ENCODE results near the gene NKRF.

DNA sequence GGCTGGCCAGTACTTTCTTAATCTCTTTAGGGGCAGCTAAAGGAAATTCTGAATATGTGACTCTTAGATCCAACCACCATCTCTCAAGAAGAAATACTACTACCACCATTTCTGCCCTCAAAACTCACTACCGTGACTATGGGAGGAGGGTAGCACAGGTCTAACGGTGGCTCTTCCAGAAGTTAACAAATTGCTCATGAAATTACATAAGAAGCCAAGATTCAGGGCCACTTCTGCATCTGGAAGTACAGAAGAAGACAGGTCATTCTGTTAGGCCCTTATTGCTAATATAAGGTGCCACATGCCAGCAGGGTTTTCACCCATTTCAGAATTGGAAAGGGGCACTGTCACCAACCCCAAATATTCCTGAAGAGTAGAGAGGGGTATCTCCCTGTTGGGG lies 19.6 kb upstream of the NKRF start:
- no peak for TF ChIP-seq EZH2phosphoT487 (IDR thresholded peaks at IDR 0.05; ENCODE audit: borderline replicate concordance, low read depth, low read length)
- TF ChIP-seq, protein P1, sequence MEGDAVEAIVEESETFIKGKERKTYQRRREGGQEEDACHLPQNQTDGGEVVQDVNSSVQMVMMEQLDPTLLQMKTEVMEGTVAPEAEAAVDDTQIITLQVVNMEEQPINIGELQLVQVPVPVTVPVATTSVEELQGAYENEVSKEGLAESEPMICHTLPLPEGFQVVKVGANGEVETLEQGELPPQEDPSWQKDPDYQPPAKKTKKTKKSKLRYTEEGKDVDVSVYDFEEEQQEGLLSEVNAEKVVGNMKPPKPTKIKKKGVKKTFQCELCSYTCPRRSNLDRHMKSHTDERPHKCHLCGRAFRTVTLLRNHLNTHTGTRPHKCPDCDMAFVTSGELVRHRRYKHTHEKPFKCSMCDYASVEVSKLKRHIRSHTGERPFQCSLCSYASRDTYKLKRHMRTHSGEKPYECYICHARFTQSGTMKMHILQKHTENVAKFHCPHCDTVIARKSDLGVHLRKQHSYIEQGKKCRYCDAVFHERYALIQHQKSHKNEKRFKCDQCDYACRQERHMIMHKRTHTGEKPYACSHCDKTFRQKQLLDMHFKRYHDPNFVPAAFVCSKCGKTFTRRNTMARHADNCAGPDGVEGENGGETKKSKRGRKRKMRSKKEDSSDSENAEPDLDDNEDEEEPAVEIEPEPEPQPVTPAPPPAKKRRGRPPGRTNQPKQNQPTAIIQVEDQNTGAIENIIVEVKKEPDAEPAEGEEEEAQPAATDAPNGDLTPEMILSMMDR (conservative IDR thresholded peaks at IDR 0.05; ENCODE audit: low read length), result no peak

Data from OCI-LY7 (cell line).